Vagina (tissue), 2 donors: ENCODE results near the gene RBM26.

Experiments
- POLR2A ChIP-seq, 2 donors: fragments of 450-650 bp; IDR thresholded peaks; one replicate each; pipeline ENCODE4 v1.6.1; 2017; ENCODE audit warnings: antibody characterized with exemption in 2 of 2, mild to moderate bottlenecking in 2 of 2, moderate library complexity in 2 of 2
- POLR2AphosphoS5 ChIP-seq, 2 donors: sonication (generic); formaldehyde crosslinking; IDR thresholded peaks; one replicate each; pipeline ENCODE4 v1.9.0; 2017; ENCODE audit warnings: antibody characterized with exemption in 2 of 2, mild to moderate bottlenecking in 2 of 2, low read depth in 1 of 2; ENCODE audit not compliant: insufficient read depth in 1 of 2
- TF ChIP-seq, protein P1 (sequence below), 3 experiments: fragments of 450-650 bp in 2 of 3; fragments of 200-600 bp in 1 of 3; sonication (generic) in 1 of 3; IDR thresholded peaks; one replicate each; pipeline ENCODE4 v1.5.1; 2017 to 2019; ENCODE audit warnings: antibody characterized with exemption in 3 of 3, mild to moderate bottlenecking in 2 of 3, moderate library complexity in 2 of 3

- TF ChIP-seq POLR2A (IDR thresholded peaks at IDR 0.05) (no peak), POLR2AphosphoS5 (IDR thresholded peaks at IDR 0.05; ENCODE audit: insufficient read depth in 1 of 2, low read depth in 1 of 2) (no peak)
- TF ChIP-seq, protein P1, sequence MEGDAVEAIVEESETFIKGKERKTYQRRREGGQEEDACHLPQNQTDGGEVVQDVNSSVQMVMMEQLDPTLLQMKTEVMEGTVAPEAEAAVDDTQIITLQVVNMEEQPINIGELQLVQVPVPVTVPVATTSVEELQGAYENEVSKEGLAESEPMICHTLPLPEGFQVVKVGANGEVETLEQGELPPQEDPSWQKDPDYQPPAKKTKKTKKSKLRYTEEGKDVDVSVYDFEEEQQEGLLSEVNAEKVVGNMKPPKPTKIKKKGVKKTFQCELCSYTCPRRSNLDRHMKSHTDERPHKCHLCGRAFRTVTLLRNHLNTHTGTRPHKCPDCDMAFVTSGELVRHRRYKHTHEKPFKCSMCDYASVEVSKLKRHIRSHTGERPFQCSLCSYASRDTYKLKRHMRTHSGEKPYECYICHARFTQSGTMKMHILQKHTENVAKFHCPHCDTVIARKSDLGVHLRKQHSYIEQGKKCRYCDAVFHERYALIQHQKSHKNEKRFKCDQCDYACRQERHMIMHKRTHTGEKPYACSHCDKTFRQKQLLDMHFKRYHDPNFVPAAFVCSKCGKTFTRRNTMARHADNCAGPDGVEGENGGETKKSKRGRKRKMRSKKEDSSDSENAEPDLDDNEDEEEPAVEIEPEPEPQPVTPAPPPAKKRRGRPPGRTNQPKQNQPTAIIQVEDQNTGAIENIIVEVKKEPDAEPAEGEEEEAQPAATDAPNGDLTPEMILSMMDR (IDR thresholded peaks at IDR 0.05): no peak
Measured at GRCh38 chr13:79445968-79446645, 40.1 kb upstream of the RBM26 start.
